Measurements from ENCODE around the gene MITF. TPM values are rescaled to one million over a fixed set of nuclear protein-coding genes. Genes with fewer than 3 reads are reported as not detected.

The MITF gene
- total RNA-seq, 2 experiments from 2014 or later = not detected

GRCh38 chr3:69869643-69870042 lies 130.4 kb downstream of the MITF start:
- H3K27ac ChIP-seq (ENCODE audit: low read depth, low read length, poor library complexity, severe bottlenecking) = no peak overlapping the region
- no peaks in the 10 kb centered on the region; the same call in 1 of the 2 replicates for H4K20me1 ChIP-seq (ENCODE audit: insufficient read depth, low read length)
- no peaks in the 10 kb centered on the region for H3K36me3 ChIP-seq (ENCODE audit: insufficient read depth, low read length)
- TF ChIP-seq CTCF (conservative IDR thresholded peaks at IDR 0.05; ENCODE audit: low read length) = no peak
- H3K4me3 ChIP-seq (ENCODE audit: low read depth, low read length, poor library complexity, severe bottlenecking) = no peak overlapping the region
- H3K9me3 ChIP-seq (ENCODE audit: low read length) = no peaks in the 10 kb centered on the region
- no peak overlapping the region for H3K4me2 ChIP-seq (ENCODE audit: low read length)
- H3K9me2 ChIP-seq (ENCODE audit: insufficient read depth, low read length) = no peaks in the 10 kb centered on the region
- no peak for DNase-seq (ENCODE audit: low spot score)
- H2AFZ ChIP-seq (ENCODE audit: low read length) = no peak overlapping the region
- no peaks in the 10 kb centered on the region for H3K79me2 ChIP-seq (ENCODE audit: insufficient read depth, low read depth, low read length)
- no peaks in the 10 kb centered on the region for H3K4me1 ChIP-seq (ENCODE audit: insufficient read depth, low read length, poor library complexity, severe bottlenecking)
- no TSS peak for BruUV-seq (replicated peaks)
- intact Hi-C loops (cut with micrococcal nuclease; ENCODE audit: unreplicated experiment) = no loop called here
- POLR2A ChIA-PET = no interaction called here
- CTCF ChIA-PET (ENCODE audit: unreplicated experiment) = no interaction called here

- BruUV-seq (replicated peaks) = no TSS peak
- Histone ChIP-seq H3K79me2 (ENCODE audit: insufficient read depth, low read depth, low read length) (no peaks in the 10 kb centered on the region), H4K20me1 (ENCODE audit: insufficient read depth, low read length) (no peaks in the 10 kb centered on the region; the same call in 1 of the 2 replicates)
Observed at GRCh38 chr3:69871251-69871650, 132.0 kb downstream of the MITF start.

GRCh38 chr3:69871868-69872267 lies 132.6 kb downstream of the MITF start:
- H3K4me1 ChIP-seq (ENCODE audit: insufficient read depth, low read length, poor library complexity, severe bottlenecking) = no peaks in the 10 kb centered on the region
- POLR2A ChIA-PET = no interaction called here
- no peak for TF ChIP-seq CTCF (conservative IDR thresholded peaks at IDR 0.05; ENCODE audit: low read length)
- TF ChIP-seq EZH2phosphoT487 (IDR thresholded peaks at IDR 0.05; ENCODE audit: borderline replicate concordance, low read depth, low read length) = no peak
- intact Hi-C loops (cut with micrococcal nuclease; ENCODE audit: unreplicated experiment) = no loop called here
- H3K9me3 ChIP-seq (ENCODE audit: low read length) = no peaks in the 10 kb centered on the region
- no peaks in the 10 kb centered on the region for H3K36me3 ChIP-seq (ENCODE audit: insufficient read depth, low read length)
- no peaks in the 10 kb centered on the region for H3K79me2 ChIP-seq (ENCODE audit: insufficient read depth, low read depth, low read length)
- no TSS peak for BruUV-seq (replicated peaks)
- CTCF ChIA-PET (ENCODE audit: unreplicated experiment) = no interaction called here
- no peak overlapping the region for H3K4me3 ChIP-seq (ENCODE audit: low read depth, low read length, poor library complexity, severe bottlenecking)
- H3K9me2 ChIP-seq (ENCODE audit: insufficient read depth, low read length) = no peaks in the 10 kb centered on the region
- no peaks in the 10 kb centered on the region; the same call in 1 of the 2 replicates for H4K20me1 ChIP-seq (ENCODE audit: insufficient read depth, low read length)
- H2AFZ ChIP-seq (ENCODE audit: low read length) = no peak overlapping the region
- DNase-seq (ENCODE audit: low spot score) = no peak
- H3K27ac ChIP-seq (ENCODE audit: low read depth, low read length, poor library complexity, severe bottlenecking) = no peak overlapping the region
- H3K4me2 ChIP-seq (ENCODE audit: low read length) = no peak overlapping the region

More at GRCh38 chr3:69871251-69871650, 132.0 kb downstream of the MITF start:
- H3K9me2 ChIP-seq (ENCODE audit: insufficient read depth, low read length) = no peaks in the 10 kb centered on the region
- no peaks in the 10 kb centered on the region for H3K4me1 ChIP-seq (ENCODE audit: insufficient read depth, low read length, poor library complexity, severe bottlenecking)
- no peak overlapping the region for H3K4me3 ChIP-seq (ENCODE audit: low read depth, low read length, poor library complexity, severe bottlenecking)
- H2AFZ ChIP-seq (ENCODE audit: low read length) = no peak overlapping the region
- intact Hi-C loops (cut with micrococcal nuclease; ENCODE audit: unreplicated experiment) = no loop called here
- ChIA-PET CTCF (ENCODE audit: unreplicated experiment) (no interaction called here), POLR2A (no interaction called here)
- TF ChIP-seq CTCF (conservative IDR thresholded peaks at IDR 0.05; ENCODE audit: low read length) (no peak), EZH2phosphoT487 (IDR thresholded peaks at IDR 0.05; ENCODE audit: borderline replicate concordance, low read depth, low read length) (no peak)
- H3K4me2 ChIP-seq (ENCODE audit: low read length) = no peak overlapping the region
- H3K36me3 ChIP-seq (ENCODE audit: insufficient read depth, low read length) = no peaks in the 10 kb centered on the region
- H3K27ac ChIP-seq (ENCODE audit: low read depth, low read length, poor library complexity, severe bottlenecking) = no peak overlapping the region
- H3K9me3 ChIP-seq (ENCODE audit: low read length) = no peaks in the 10 kb centered on the region
- DNase-seq (ENCODE audit: low spot score) = no peak
